OCI-LY7 (cell line): ENCODE measurements around the gene PANX3.

Experiments
- EZH2phosphoT487 ChIP-seq: fragments of 200-600 bp; sonication (generic); IDR thresholded peaks from 2 replicates; pipeline ENCODE4 v1.6.1; 2018; ENCODE audit warnings: low read depth, borderline replicate concordance, mild to moderate bottlenecking, mixed run types, antibody characterized with exemption, low read length, moderate library complexity, mixed read lengths
- TF ChIP-seq, protein P1 (sequence below): fragments of 200-600 bp; sonication (generic); conservative IDR thresholded peaks from 2 replicates; pipeline ENCODE4 v1.5.1; 2014; ENCODE audit warnings: mild to moderate bottlenecking, antibody characterized with exemption, low read length, moderate library complexity, mixed read lengths

DNA sequence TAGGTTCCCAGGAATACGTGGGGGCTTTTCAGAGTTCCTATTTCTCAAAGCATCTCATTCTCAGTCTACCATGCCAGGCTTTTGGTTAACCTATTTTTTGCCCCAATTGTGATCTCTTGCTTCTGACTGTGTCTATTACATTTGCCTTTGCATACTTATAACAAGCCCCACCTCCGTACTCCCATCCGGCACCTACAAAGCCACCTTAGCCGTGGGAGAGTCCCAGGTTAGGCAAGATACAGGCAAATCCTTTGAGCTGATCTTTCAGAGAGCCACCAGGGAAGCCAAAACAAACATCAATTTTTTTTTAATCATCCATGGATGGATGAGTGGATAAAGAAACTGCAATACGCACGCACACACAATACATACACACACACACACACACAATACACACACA, 18.6 kb upstream of the PANX3 start:
- TF ChIP-seq, protein P1, sequence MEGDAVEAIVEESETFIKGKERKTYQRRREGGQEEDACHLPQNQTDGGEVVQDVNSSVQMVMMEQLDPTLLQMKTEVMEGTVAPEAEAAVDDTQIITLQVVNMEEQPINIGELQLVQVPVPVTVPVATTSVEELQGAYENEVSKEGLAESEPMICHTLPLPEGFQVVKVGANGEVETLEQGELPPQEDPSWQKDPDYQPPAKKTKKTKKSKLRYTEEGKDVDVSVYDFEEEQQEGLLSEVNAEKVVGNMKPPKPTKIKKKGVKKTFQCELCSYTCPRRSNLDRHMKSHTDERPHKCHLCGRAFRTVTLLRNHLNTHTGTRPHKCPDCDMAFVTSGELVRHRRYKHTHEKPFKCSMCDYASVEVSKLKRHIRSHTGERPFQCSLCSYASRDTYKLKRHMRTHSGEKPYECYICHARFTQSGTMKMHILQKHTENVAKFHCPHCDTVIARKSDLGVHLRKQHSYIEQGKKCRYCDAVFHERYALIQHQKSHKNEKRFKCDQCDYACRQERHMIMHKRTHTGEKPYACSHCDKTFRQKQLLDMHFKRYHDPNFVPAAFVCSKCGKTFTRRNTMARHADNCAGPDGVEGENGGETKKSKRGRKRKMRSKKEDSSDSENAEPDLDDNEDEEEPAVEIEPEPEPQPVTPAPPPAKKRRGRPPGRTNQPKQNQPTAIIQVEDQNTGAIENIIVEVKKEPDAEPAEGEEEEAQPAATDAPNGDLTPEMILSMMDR = no peak
- TF ChIP-seq EZH2phosphoT487 = no peak
